NCI-H526 (cell line): ENCODE measurements around the gene TTYH3.
A peak's percentile ranks its signal among the peaks of the same experiment; 100 is the strongest.
"Not testable (repeated sequence)": the region's sequence is repeated elsewhere in the genome, so short reads cannot be mapped to it uniquely, and the experiment has no call there.

Source experiments
- DNase-seq, 2 experiments: peaks; one replicate each; lab custom pipeline; 2025; lab: John Stamatoyannopoulos, UW

TTYH3 gene

GRCh38 chr7:2665359-2665791 is 33.6 kb downstream of the TTYH3 start:
- DNase-seq = no peak

- no peak for DNase-seq
Measured at GRCh38 chr7:2666155-2666554, 34.4 kb downstream of the TTYH3 start.

- DNase-seq = peak in 1 of 2 experiments; percentile 32
Measured at GRCh38 chr7:2666588-2667250, 34.9 kb downstream of the TTYH3 start.

GRCh38 chr7:2667843-2668242 is 36.1 kb downstream of the TTYH3 start:
- no peak for DNase-seq

- no peak for DNase-seq
Measured at GRCh38 chr7:2668401-2668800, 36.6 kb downstream of the TTYH3 start.

GRCh38 chr7:2670171-2670570 is 38.4 kb downstream of the TTYH3 start:
- DNase-seq = no peak

GRCh38 chr7:2670720-2671391 is 39.1 kb downstream of the TTYH3 start:
- DNase-seq = peak; percentile 34 to 87

GRCh38 chr7:2673214-2673613 is 41.4 kb downstream of the TTYH3 start:
- DNase-seq = not testable (repeated sequence)

GRCh38 chr7:2673934-2674333 is 42.1 kb downstream of the TTYH3 start:
- DNase-seq = no peak

GRCh38 chr7:2675256-2675764 is 43.5 kb downstream of the TTYH3 start:
- DNase-seq = no peak

- DNase-seq = not testable (repeated sequence)
Measured at GRCh38 chr7:2676576-2676975, 44.8 kb downstream of the TTYH3 start.

- DNase-seq = not testable (repeated sequence)
Measured at GRCh38 chr7:2678454-2678853, 46.7 kb downstream of the TTYH3 start.

GRCh38 chr7:2679135-2680127 is 47.6 kb downstream of the TTYH3 start:
- DNase-seq = not testable (repeated sequence)

GRCh38 chr7:2680256-2680655 is 48.5 kb downstream of the TTYH3 start:
- DNase-seq = no peak

- peak in 1 of 2 experiments; percentile 77 for DNase-seq
Measured at GRCh38 chr7:2680792-2681490, 49.2 kb downstream of the TTYH3 start.

GRCh38 chr7:2681929-2682799 is 50.4 kb downstream of the TTYH3 start:
- no peak for DNase-seq

GRCh38 chr7:2684501-2684900 is 52.7 kb downstream of the TTYH3 start:
- no peak for DNase-seq

GRCh38 chr7:2686101-2686500 is 54.3 kb downstream of the TTYH3 start:
- DNase-seq = no peak

GRCh38 chr7:2687338-2687869 is 55.6 kb downstream of the TTYH3 start:
- no peak for DNase-seq

GRCh38 chr7:2687881-2688318 is 56.1 kb downstream of the TTYH3 start, which contains the start of gene AMZ1:
AMZ1 (plus strand) TSS chr7:2688202; CDS start chr7:2700452, 12,250 bp downstream.
- no peak for DNase-seq
